PFSK-1 (cell line): ENCODE measurements around the gene FAM210B.

Experiments
- POLR2AphosphoS5 ChIP-seq: IDR thresholded peaks from 2 replicates; pipeline ENCODE4 v1.6.1; 2012; ENCODE audit warnings: low read depth, mild to moderate bottlenecking, control low read depth, low read length, moderate library complexity
- SIN3A ChIP-seq: IDR thresholded peaks from 2 replicates; pipeline ENCODE4 v1.6.1; 2012; ENCODE audit warnings: mild to moderate bottlenecking, low read length, moderate library complexity, borderline replicate concordance; ENCODE audit not compliant: insufficient read depth
- TAF1 ChIP-seq: IDR thresholded peaks from 2 replicates; pipeline ENCODE4 v1.6.1; 2012; ENCODE audit warnings: low read length, control low read depth, borderline replicate concordance; ENCODE audit not compliant: insufficient read depth

DNA sequence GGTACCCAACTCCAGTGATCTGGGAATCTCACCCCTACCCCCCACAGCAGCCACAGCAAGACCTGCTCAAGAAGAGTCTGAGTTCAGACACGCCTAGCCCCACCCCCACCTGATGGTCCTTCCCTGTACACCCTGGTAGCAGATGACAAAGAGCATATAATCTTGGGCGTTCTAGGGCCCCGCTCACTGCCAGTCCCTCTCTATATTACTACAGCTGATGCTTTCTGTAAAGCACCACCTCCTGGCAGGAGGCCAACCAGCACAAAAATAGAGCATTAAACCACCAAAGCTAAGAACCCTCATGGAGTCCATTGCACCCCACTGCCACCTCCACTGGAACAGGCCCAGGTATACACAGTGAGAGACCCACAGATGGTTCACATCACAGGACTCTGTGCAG lies 42.3 kb upstream of the FAM210B start:
- TF ChIP-seq SIN3A (no peak), POLR2AphosphoS5 (no peak), TAF1 (no peak)
